ENCODE results near the gene UBXN10. TPM values are rescaled to one million over a fixed set of nuclear protein-coding genes. Genes with fewer than 3 reads are reported as not detected.
A peak's percentile ranks its signal among the peaks of the same experiment; 100 is the strongest.

Gene UBXN10
- total and polyA plus RNA-seq, 11 donors = 0.14 to 2.6 (median 1.1) TPM

GRCh38 chr1:20183035-20183434 is 2.9 kb upstream of the UBXN10 start:
- intact Hi-C loops (cut with DNase I) = no loop called here
- H3K4me1 ChIP-seq = peaks cover 0 to 28% (median 10%) of the 10 kb centered on the region in 12 donors
- no peaks in the 10 kb centered on the region for H3K36me3 ChIP-seq
- H3K4me3 ChIP-seq = no peak overlapping the region
- no peaks in the 10 kb centered on the region for H3K9me3 ChIP-seq
- H3K27ac ChIP-seq = peak overlapping the region in 1 of 12 donors; percentile 92
- 77 to 85% (median 81%) methylated on average over 9 to 10 of the region's 10 CpGs for WGBS, 4 donors
- no peak for DNase-seq
- TF ChIP-seq POLR2A (IDR thresholded peaks at IDR 0.05) = no peak
- no peak for TF ChIP-seq CTCF (IDR thresholded peaks at IDR 0.05)
- H3K27me3 ChIP-seq = peaks cover 0 to 33% (median 9%) of the 10 kb centered on the region in 9 donors
- no peak for ATAC-seq

GRCh38 chr1:20183616-20184271 is 2.2 kb upstream of the UBXN10 start:
- no peaks in the 10 kb centered on the region for H3K9me3 ChIP-seq
- H3K4me1 ChIP-seq = peaks cover 0 to 35% (median 10%) of the 10 kb centered on the region in 12 donors
- H3K4me3 ChIP-seq = no peak overlapping the region
- intact Hi-C loops (cut with DNase I) = no loop called here
- peaks cover 0 to 34% (median 9%) of the 10 kb centered on the region in 9 donors for H3K27me3 ChIP-seq
- WGBS, 4 donors = 70 to 72% (median 70%) methylated on average over 13 of the region's 13 CpGs
- TF ChIP-seq CTCF (IDR thresholded peaks at IDR 0.05) (no peak), POLR2A (IDR thresholded peaks at IDR 0.05) (no peak)
- H3K27ac ChIP-seq = peak overlapping the region in 1 of 12 donors; percentile 92
- ATAC-seq (peak in 3 of 4 donors; percentile 54 to 65 (median 61)), DNase-seq (peak in 1 of 5 donors; percentile 50)
- H3K36me3 ChIP-seq = no peaks in the 10 kb centered on the region

- ATAC-seq (no peak), DNase-seq (no peak)
- intact Hi-C loops (cut with DNase I) = no loop called here
- Histone ChIP-seq H3K9me3 (no peaks in the 10 kb centered on the region), H3K4me1 (peaks cover 0 to 35% (median 10%) of the 10 kb centered on the region in 12 donors), H3K4me3 (no peak overlapping the region), H3K36me3 (no peaks in the 10 kb centered on the region), H3K27me3 (peaks cover 0 to 34% (median 9%) of the 10 kb centered on the region in 9 donors), H3K27ac (peak overlapping the region in 1 of 12 donors; percentile 92)
- TF ChIP-seq CTCF (IDR thresholded peaks at IDR 0.05) = no peak
- no peak for TF ChIP-seq POLR2A (IDR thresholded peaks at IDR 0.05)
- WGBS, 4 donors = 55 to 65% (median 59%) methylated on average over 6 of the region's 6 CpGs
Measured at GRCh38 chr1:20184481-20184900, 1.4 kb upstream of the UBXN10 start.

- 51 to 68% (median 58%) methylated on average over 16 to 17 of the region's 17 CpGs for WGBS, 4 donors
- DNase-seq (no peak), ATAC-seq (no peak)
- Histone ChIP-seq H3K4me3 (peak overlapping the region in 9 of 12 donors; percentile 35 to 66 (median 56)), H3K4me1 (peaks cover 0 to 35% (median 10%) of the 10 kb centered on the region in 12 donors), H3K27me3 (peaks cover 0 to 34% (median 9%) of the 10 kb centered on the region in 9 donors), H3K36me3 (no peaks in the 10 kb centered on the region), H3K27ac (peak overlapping the region in 5 of 12 donors; percentile 23 to 92 (median 25)), H3K9me3 (no peaks in the 10 kb centered on the region)
- TF ChIP-seq CTCF (IDR thresholded peaks at IDR 0.05) (no peak), POLR2A (IDR thresholded peaks at IDR 0.05) (no peak)
- intact Hi-C loops (cut with DNase I) = no loop called here
Measured at GRCh38 chr1:20184997-20185833, 681 bp upstream of the UBXN10 start.
